ENCODE measurements around the gene CPNE9. TPM values are rescaled to one million over a fixed set of nuclear protein-coding genes. Genes with fewer than 3 reads are reported as not detected.

The CPNE9 gene
- total and polyA plus RNA-seq, 2 of the 8 experiments (the other 6 are each of a cell fraction or from before 2014, with no cell fraction given), result 4.8 to 6.0 TPM

DNA sequence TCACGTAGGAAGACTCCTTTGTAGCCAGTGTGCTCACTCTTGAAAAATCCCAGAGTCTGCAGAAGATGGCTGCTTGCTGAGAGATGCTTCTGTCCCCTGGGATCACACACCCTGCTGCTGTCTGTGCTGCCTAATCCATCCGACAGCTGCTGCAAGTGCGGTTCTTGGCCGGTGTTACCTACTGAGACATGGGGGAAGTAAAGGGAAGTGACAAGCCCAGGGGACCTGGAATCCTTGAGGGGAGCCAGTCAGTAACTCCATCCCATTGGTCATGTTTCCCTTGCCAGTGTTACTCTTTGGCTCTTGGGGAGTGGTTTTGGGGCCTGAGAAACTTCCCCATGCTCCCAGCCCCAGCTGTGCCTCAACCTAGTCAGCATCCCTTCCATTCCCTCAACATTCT is 8.3 kb upstream of the CPNE9 start:
- Histone ChIP-seq H3K27ac (ENCODE audit: low read depth, low read length) (no peak overlapping the region), H2AFZ (ENCODE audit: low read length) (no peak overlapping the region), H4K91ac (replicated peaks; ENCODE audit: insufficient read length, low read length) (no peak overlapping the region), H2BK20ac (ENCODE audit: low read length) (no peak overlapping the region), H3K4ac (replicated peaks; ENCODE audit: insufficient read length, low read depth, low read length) (no peak overlapping the region), H2BK12ac (ENCODE audit: low read depth, low read length) (no peak overlapping the region), H3K79me1 (ENCODE audit: low read depth, low read length) (no peaks in the 10 kb centered on the region), H3K4me1 (replicated peaks in 1 of 4; ENCODE audit: control insufficient read depth in 3 of 4, insufficient read depth in 4 of 4, low read length in 3 of 4) (no peaks in the 10 kb centered on the region), H4K5ac (ENCODE audit: insufficient read length, low read depth, low read length) (no peak overlapping the region), H2BK120ac (replicated peaks; ENCODE audit: low read depth, low read length) (no peak overlapping the region), H3K18ac (ENCODE audit: extremely low read depth, low read length) (no peak overlapping the region), H3K4me2 (ENCODE audit: insufficient read depth in 1 of 2, low read depth in 2 of 2, low read length in 2 of 2) (no peak overlapping the region), H3K23me2 (ENCODE audit: low read depth, low read length) (no peaks in the 10 kb centered on the region), H3K56ac (replicated peaks; ENCODE audit: insufficient read length, low read depth, low read length) (no peak overlapping the region), H3K14ac (ENCODE audit: insufficient read length) (no peak overlapping the region), H3K9ac (replicated peaks in 1 of 4; ENCODE audit: extremely low read depth in 1 of 4, low read depth in 3 of 4, low read length in 3 of 4) (no peak overlapping the region), H3K23ac (ENCODE audit: insufficient read length) (no peak overlapping the region), H3K9me3 (ENCODE audit: insufficient read depth in 2 of 2, low read depth in 1 of 2, low read length in 1 of 2) (no peaks in the 10 kb centered on the region), H3K4me3 (ENCODE audit: extremely low read depth in 1 of 4, insufficient read depth in 2 of 4, low read depth in 3 of 4, low read length in 4 of 4) (no peak overlapping the region), H3K36me3 (ENCODE audit: control insufficient read depth in 2 of 4, insufficient read depth in 4 of 4, low read length in 3 of 4) (peaks cover 0 to 4% (median 3%) of the 10 kb centered on the region in 4 experiments; a peak in 4 of 8 replicates), H4K8ac (ENCODE audit: extremely low read depth, insufficient read depth, low read length) (no peak overlapping the region), H2AK5ac (ENCODE audit: low read depth, low read length) (no peak overlapping the region), H4K20me1 (replicated peaks in 1 of 2; ENCODE audit: control insufficient read depth in 1 of 2, insufficient read depth in 2 of 2, low read length in 2 of 2) (peaks cover 0 to 2% of the 10 kb centered on the region in 2 experiments), H2BK15ac (ENCODE audit: low read length) (no peak overlapping the region), H3K79me2 (ENCODE audit: control insufficient read depth in 1 of 2, insufficient read depth in 2 of 2, low read length in 2 of 2) (no peaks in the 10 kb centered on the region), H2BK5ac (ENCODE audit: low read depth, low read length) (no peak overlapping the region), H3K27me3 (replicated peaks in 1 of 4; ENCODE audit: control insufficient read depth in 3 of 4, extremely low read depth in 1 of 4, insufficient read depth in 3 of 4, low read length in 3 of 4) (no peaks in the 10 kb centered on the region; a peak in 2 of 7 replicates)
- DNase-seq (ENCODE audit: low read depth in 1 of 2, low spot score in 2 of 2) (no peak), FAIRE-seq (no peak)
- POLR2A ChIA-PET (ENCODE audit: partially characterized antibody), result interaction anchor here (0.9 kb wide), 1 partner anchor 143 kb away, joined by 3 read pairs; no protein-coding TSS in a partner anchor
- WGBS, 2 experiments (ENCODE audit: extremely low coverage in 1 of 2, insufficient coverage in 1 of 2, insufficient read length in 1 of 2, insufficient replicate concordance in 2 of 2, low coverage in 1 of 2, low lambda C conversion rate in 2 of 2, missing lambda C conversion rate in 1 of 2), result 89% methylated on average over 4 of the region's 4 CpGs; no CpG with 5 or more reads in 1 of the 2 experiments
- no peak for TF ChIP-seq RBBP5 (IDR thresholded peaks at IDR 0.05; ENCODE audit: borderline replicate concordance, low read depth, low read length)
- TF ChIP-seq POU5F1 (IDR thresholded peaks at IDR 0.05; ENCODE audit: low read depth, low read length), result no peak
- no peak for TF ChIP-seq HDAC6 (IDR thresholded peaks at IDR 0.05; ENCODE audit: low read depth, low read length)
- TF ChIP-seq POLR2A (IDR thresholded peaks at IDR 0.05; ENCODE audit: control extremely low read depth in 1 of 2, low read depth in 2 of 2, low read length in 2 of 2), result no peak
- no peak for TF ChIP-seq TAF7 (optimal IDR thresholded peaks at IDR 0.05; ENCODE audit: borderline replicate concordance, low read depth, low read length)
- no peak for TF ChIP-seq EGR1 (IDR thresholded peaks at IDR 0.05; ENCODE audit: borderline replicate concordance, low read depth, low read length)
- no peak for TF ChIP-seq PHF8 (conservative IDR thresholded peaks at IDR 0.05; ENCODE audit: low read depth, low read length)
- CTCF ChIA-PET (ENCODE audit: partially characterized antibody), result interaction anchor here (0.9 to 6.9 kb wide), 8 partner anchors 9 to 199 kb away, joined by 3 to 48 read pairs (median 3); partner anchors contain the start of gene OGG1
